ENCODE data around the gene RTP5. TPM values are rescaled to one million over a fixed set of nuclear protein-coding genes. Genes with fewer than 3 reads are reported as not detected.

The RTP5 gene
- total and polyA plus RNA-seq, 2 experiments from 2014 or later: not detected

- 78 to 83% methylated on average over 25 of the region's 26 CpGs for WGBS, 2 experiments (ENCODE audit: low coverage in 1 of 2, low lambda C conversion rate in 2 of 2, missing lambda C conversion rate in 2 of 2)
- no peak overlapping the region for H3K27ac ChIP-seq
- no peaks in the 10 kb centered on the region for H3K4me1 ChIP-seq (ENCODE audit: insufficient read depth)
- no peak for TF ChIP-seq EZH2phosphoT487 (IDR thresholded peaks at IDR 0.05; ENCODE audit: insufficient read depth, low read depth)
- H3K36me3 ChIP-seq (ENCODE audit: low read depth): no peaks in the 10 kb centered on the region
- H3K4me2 ChIP-seq (ENCODE audit: unreplicated experiment): no peak overlapping the region
- in situ Hi-C loops (cut with MboI): no loop called here
- peaks cover 1% of the 10 kb centered on the region; the same call in 1 of the 2 replicates for H3K27me3 ChIP-seq (replicated peaks; ENCODE audit: insufficient read depth)
- H3K4me3 ChIP-seq: no peak overlapping the region
- no peak overlapping the region for H2AFZ ChIP-seq
- no peaks in the 10 kb centered on the region for H3F3A ChIP-seq (ENCODE audit: insufficient read depth)
- no peaks in the 10 kb centered on the region for H3K79me2 ChIP-seq (ENCODE audit: insufficient read depth)
- no peak overlapping the region for H3K9ac ChIP-seq
- H3K9me3 ChIP-seq (ENCODE audit: low read depth): no peaks in the 10 kb centered on the region
- no peak for DNase-seq
- no peaks in the 10 kb centered on the region for H3K9me2 ChIP-seq (ENCODE audit: insufficient read depth)
- no peaks in the 10 kb centered on the region for H4K20me1 ChIP-seq (ENCODE audit: insufficient read depth)
Measured at GRCh38 chr2:241851325-241852115, 18.0 kb upstream of the RTP5 start.

DNA sequence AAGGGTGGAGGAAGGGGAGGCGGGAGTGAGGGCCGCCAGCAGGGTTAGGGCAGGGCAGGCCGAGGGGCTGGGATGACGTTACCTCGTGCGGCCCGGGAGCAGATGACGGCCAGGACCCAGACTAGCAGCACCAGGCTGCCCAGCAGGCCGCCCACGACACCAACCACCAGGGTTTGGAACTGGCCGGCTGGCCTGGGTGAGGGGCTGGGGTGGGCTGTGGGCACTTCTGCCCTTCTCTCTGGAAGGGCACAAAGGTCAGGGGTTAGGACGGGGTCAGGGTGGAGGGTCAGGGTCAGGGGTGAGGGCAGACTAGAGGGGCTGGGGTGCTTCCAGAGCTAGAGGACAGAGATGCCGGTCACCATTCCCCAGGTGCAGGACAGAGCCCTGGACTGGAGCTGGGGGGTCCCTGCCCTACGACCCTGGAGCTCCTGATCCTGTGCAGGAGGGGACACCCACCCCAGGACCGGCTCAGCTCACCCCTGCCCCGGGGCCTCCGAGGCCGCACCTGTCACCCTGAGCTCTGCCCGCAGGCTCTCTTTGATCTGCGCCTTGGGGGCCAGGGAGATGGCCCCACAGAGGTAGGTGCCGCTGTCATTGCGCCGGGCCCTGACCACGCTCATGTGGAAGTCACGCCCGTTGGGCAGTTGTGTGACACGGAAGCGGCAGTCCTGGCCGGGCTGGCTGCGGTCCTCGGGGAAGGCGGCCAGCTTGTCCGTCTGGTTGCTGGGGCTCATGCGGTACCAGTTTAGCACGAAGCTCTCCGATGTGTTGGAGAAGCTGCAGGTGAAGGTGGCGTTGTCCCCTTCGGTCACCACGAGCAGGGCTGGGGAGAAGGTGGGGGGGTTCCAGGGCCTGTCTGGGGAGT lies 17.2 kb upstream of the RTP5 start:
- H3K27me3 ChIP-seq (replicated peaks; ENCODE audit: insufficient read depth): no peaks in the 10 kb centered on the region
- DNase-seq: no peak
- no peaks in the 10 kb centered on the region for H3K9me2 ChIP-seq (ENCODE audit: insufficient read depth)
- H3K4me3 ChIP-seq: no peak overlapping the region
- TF ChIP-seq EZH2phosphoT487 (IDR thresholded peaks at IDR 0.05; ENCODE audit: insufficient read depth, low read depth) (no peak), EZH2 (IDR thresholded peaks at IDR 0.05; ENCODE audit: insufficient read depth, poor library complexity, severe bottlenecking) (no peak)
- H3F3A ChIP-seq (ENCODE audit: insufficient read depth): no peaks in the 10 kb centered on the region
- no peak overlapping the region for H3K9ac ChIP-seq
- no peak overlapping the region for H3K27ac ChIP-seq
- H2AFZ ChIP-seq: no peak overlapping the region
- WGBS, 2 experiments (ENCODE audit: low coverage in 1 of 2, low lambda C conversion rate in 2 of 2, missing lambda C conversion rate in 2 of 2): 84 to 89% methylated on average over 26 to 39 of the region's 39 CpGs
- no peaks in the 10 kb centered on the region for H3K4me1 ChIP-seq (ENCODE audit: insufficient read depth)
- no peak overlapping the region for H3K4me2 ChIP-seq (ENCODE audit: unreplicated experiment)
- no peaks in the 10 kb centered on the region for H4K20me1 ChIP-seq (ENCODE audit: insufficient read depth)
- H3K9me3 ChIP-seq (ENCODE audit: low read depth): no peaks in the 10 kb centered on the region
- no peaks in the 10 kb centered on the region for H3K79me2 ChIP-seq (ENCODE audit: insufficient read depth)
- H3K36me3 ChIP-seq (ENCODE audit: low read depth): no peaks in the 10 kb centered on the region
- in situ Hi-C loops (cut with MboI): no loop called here

GRCh38 chr2:241852981-241853631 lies 16.4 kb upstream of the RTP5 start:
- H3K9me3 ChIP-seq (ENCODE audit: low read depth): no peaks in the 10 kb centered on the region
- no peaks in the 10 kb centered on the region for H3K9me2 ChIP-seq (ENCODE audit: insufficient read depth)
- H3K79me2 ChIP-seq (ENCODE audit: insufficient read depth): no peaks in the 10 kb centered on the region
- DNase-seq: no peak
- TF ChIP-seq EZH2phosphoT487 (IDR thresholded peaks at IDR 0.05; ENCODE audit: insufficient read depth, low read depth) (no peak), EZH2 (IDR thresholded peaks at IDR 0.05; ENCODE audit: insufficient read depth, poor library complexity, severe bottlenecking) (no peak)
- 77 to 80% methylated on average over 8 to 10 of the region's 10 CpGs for WGBS, 2 experiments (ENCODE audit: low coverage in 1 of 2, low lambda C conversion rate in 2 of 2, missing lambda C conversion rate in 2 of 2)
- no peaks in the 10 kb centered on the region for H3K36me3 ChIP-seq (ENCODE audit: low read depth)
- H3K9ac ChIP-seq: no peak overlapping the region
- H4K20me1 ChIP-seq (ENCODE audit: insufficient read depth): no peaks in the 10 kb centered on the region
- no peak overlapping the region for H3K27ac ChIP-seq
- in situ Hi-C loops (cut with MboI): no loop called here
- no peak overlapping the region for H3K4me2 ChIP-seq (ENCODE audit: unreplicated experiment)
- H3F3A ChIP-seq (ENCODE audit: insufficient read depth): no peaks in the 10 kb centered on the region
- H3K4me1 ChIP-seq (ENCODE audit: insufficient read depth): no peaks in the 10 kb centered on the region
- H3K27me3 ChIP-seq (replicated peaks; ENCODE audit: insufficient read depth): no peaks in the 10 kb centered on the region
- H2AFZ ChIP-seq: no peak overlapping the region
- no peak overlapping the region for H3K4me3 ChIP-seq

DNA sequence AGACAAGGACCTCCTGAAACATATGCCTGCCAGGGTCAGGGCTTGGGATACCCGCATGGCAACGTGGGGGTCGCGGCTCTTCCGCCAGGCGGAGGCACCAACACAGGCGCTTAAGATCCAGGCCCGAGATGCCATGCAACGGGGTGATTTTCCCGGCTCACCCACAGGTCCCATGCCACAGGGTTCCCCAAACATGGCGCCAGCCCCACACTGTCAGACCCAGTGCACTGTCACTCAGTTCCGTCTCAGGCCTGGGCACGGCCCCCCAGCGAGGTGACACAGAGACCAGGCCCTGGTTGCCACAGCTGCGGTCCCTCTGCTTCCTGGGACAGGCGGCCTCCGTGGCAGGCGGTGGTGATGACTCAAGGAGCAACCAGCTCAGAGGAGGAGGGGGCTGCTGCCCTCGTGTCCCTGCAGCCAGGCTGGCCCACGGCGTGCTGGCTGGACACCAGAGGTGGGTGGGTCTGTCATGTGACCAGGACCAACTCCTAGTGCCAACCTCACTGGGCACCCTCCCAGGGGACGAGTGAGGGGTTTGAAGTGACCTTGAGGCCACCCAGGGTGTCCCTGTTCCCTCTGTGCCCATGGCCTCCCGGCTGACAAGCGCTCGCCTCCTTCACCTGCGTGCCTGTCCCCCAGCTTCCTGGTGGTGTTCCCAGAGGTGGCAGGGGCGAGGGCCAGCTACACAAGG lies 15.7 kb upstream of the RTP5 start:
- Histone ChIP-seq H3K9ac (no peak overlapping the region), H3K9me2 (ENCODE audit: insufficient read depth) (no peaks in the 10 kb centered on the region), H3K79me2 (ENCODE audit: insufficient read depth) (no peaks in the 10 kb centered on the region), H2AFZ (no peak overlapping the region), H3K27me3 (replicated peaks; ENCODE audit: insufficient read depth) (no peaks in the 10 kb centered on the region), H3K4me2 (ENCODE audit: unreplicated experiment) (no peak overlapping the region), H4K20me1 (ENCODE audit: insufficient read depth) (no peaks in the 10 kb centered on the region), H3F3A (ENCODE audit: insufficient read depth) (no peaks in the 10 kb centered on the region), H3K4me3 (no peak overlapping the region), H3K4me1 (ENCODE audit: insufficient read depth) (no peaks in the 10 kb centered on the region), H3K9me3 (ENCODE audit: low read depth) (no peaks in the 10 kb centered on the region), H3K36me3 (ENCODE audit: low read depth) (no peaks in the 10 kb centered on the region), H3K27ac (no peak overlapping the region)
- TF ChIP-seq EZH2 (IDR thresholded peaks at IDR 0.05; ENCODE audit: insufficient read depth, poor library complexity, severe bottlenecking) (no peak), EZH2phosphoT487 (IDR thresholded peaks at IDR 0.05; ENCODE audit: insufficient read depth, low read depth) (no peak)
- WGBS, 2 experiments (ENCODE audit: low coverage in 1 of 2, low lambda C conversion rate in 2 of 2, missing lambda C conversion rate in 2 of 2): 70 to 73% methylated on average over 24 to 27 of the region's 27 CpGs
- DNase-seq: no peak
- in situ Hi-C loops (cut with MboI): no loop called here

Data from GM23248 (cell line).